ENCODE measurements around the gene LCNL1. TPM values are rescaled to one million over a fixed set of nuclear protein-coding genes. Genes with fewer than 3 reads are reported as not detected.

The LCNL1 gene
- total RNA-seq, 1 donor from 2014 or later: 0.45 TPM

DNA sequence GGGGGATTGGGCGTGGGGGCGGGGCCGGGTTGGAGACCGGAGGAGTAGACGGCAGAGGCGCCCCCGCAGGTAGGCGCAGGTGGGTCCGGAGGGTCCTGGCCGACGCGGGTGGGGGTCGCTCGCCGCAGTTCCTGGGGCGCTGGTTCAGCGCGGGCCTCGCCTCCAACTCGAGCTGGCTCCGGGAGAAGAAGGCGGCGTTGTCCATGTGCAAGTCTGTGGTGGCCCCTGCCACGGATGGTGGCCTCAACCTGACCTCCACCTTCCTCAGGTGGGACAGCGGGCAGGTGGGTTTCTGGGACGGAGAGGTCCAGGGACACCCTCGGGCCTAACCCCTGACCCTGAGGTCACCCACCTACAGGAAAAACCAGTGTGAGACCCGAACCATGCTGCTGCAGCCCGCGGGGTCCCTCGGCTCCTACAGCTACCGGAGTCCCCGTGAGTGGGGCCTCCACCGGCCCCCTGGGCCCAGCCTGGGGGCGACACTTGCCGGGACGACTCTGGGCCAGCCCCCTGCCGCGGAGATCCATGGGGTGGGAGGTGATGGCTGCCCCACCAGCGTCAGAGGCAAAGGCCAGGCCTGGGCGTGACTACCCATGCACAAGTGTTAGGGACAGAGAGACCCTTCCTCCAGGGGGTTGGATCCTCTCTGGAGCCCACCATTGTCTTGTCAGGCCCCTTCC, 3.8 kb upstream of the LCNL1 start:
- no peak overlapping the region for H3K4me2 ChIP-seq (ENCODE audit: low read length)

DNA sequence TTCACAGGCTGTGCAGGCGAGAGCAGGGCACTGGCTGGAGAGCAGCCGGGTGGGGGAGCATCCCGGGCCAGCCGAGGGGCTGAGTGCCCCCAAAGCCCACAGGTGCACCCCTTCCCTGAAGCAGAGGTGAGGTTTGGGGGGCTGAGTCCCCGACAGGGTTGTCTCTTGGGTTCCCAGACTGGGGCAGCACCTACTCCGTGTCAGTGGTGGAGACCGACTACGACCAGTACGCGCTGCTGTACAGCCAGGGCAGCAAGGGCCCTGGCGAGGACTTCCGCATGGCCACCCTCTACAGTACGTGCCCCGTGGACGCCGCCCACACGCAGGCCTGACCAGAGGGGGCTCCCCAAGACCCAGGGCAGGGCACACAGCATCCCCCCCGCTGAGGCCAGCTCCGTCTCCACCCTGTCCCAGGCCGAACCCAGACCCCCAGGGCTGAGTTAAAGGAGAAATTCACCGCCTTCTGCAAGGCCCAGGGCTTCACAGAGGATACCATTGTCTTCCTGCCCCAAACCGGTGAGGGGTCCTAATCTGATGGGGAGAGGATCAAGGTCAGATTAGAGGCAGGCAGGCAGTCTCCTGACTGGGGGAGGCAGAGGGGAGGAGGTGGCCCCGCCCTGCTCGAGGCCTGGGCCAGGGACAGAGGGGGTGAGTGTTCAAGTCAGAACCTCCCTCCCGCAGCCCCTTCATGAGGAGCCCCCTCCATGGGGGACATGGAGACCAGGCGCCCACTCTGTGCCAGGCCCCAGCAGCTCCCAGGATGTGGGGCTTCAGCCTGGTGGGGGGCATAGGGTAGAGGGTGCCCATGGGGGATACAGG, 2.8 kb upstream of the LCNL1 start:
- no peak overlapping the region for H3K4me3 ChIP-seq (ENCODE audit: insufficient read depth, low read depth, low read length)
- no peaks in the 10 kb centered on the region for H4K20me1 ChIP-seq (ENCODE audit: insufficient read depth, low read length)
- H3K27me3 ChIP-seq (ENCODE audit: insufficient read depth, low read length): peaks cover 11% of the 10 kb centered on the region
- TF ChIP-seq, protein P1, sequence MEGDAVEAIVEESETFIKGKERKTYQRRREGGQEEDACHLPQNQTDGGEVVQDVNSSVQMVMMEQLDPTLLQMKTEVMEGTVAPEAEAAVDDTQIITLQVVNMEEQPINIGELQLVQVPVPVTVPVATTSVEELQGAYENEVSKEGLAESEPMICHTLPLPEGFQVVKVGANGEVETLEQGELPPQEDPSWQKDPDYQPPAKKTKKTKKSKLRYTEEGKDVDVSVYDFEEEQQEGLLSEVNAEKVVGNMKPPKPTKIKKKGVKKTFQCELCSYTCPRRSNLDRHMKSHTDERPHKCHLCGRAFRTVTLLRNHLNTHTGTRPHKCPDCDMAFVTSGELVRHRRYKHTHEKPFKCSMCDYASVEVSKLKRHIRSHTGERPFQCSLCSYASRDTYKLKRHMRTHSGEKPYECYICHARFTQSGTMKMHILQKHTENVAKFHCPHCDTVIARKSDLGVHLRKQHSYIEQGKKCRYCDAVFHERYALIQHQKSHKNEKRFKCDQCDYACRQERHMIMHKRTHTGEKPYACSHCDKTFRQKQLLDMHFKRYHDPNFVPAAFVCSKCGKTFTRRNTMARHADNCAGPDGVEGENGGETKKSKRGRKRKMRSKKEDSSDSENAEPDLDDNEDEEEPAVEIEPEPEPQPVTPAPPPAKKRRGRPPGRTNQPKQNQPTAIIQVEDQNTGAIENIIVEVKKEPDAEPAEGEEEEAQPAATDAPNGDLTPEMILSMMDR (IDR thresholded peaks at IDR 0.05; ENCODE audit: insufficient read depth, low read depth, low read length): no peak
- TF ChIP-seq EZH2 (IDR thresholded peaks at IDR 0.05; ENCODE audit: insufficient read depth, low read length): no peak
- H3K9me3 ChIP-seq (ENCODE audit: insufficient read depth, low read depth, low read length): no peaks in the 10 kb centered on the region
- no peak overlapping the region for H3K27ac ChIP-seq (ENCODE audit: low read depth, low read length)
- Mint-ChIP-seq H3K27ac (ENCODE audit: unreplicated experiment) (no peak overlapping the region), H3K36me3 (ENCODE audit: low read depth, unreplicated experiment) (peaks cover 3% of the 10 kb centered on the region), H3K9me3 (ENCODE audit: unreplicated experiment) (no peaks in the 10 kb centered on the region), H3K4me1 (ENCODE audit: low read depth, unreplicated experiment) (no peaks in the 10 kb centered on the region), H3K4me3 (ENCODE audit: unreplicated experiment) (no peak overlapping the region), H3K27me3 (ENCODE audit: low read depth, unreplicated experiment) (peaks cover 23% of the 10 kb centered on the region)
- no peaks in the 10 kb centered on the region for H3K36me3 ChIP-seq (ENCODE audit: insufficient read depth, low read length)
- no peak overlapping the region for H3K9ac ChIP-seq (ENCODE audit: low read length)
- no peak overlapping the region for H3K4me2 ChIP-seq (ENCODE audit: low read length)
- H3K79me2 ChIP-seq (ENCODE audit: insufficient read depth, low read length): no peaks in the 10 kb centered on the region
- H3K4me1 ChIP-seq (ENCODE audit: insufficient read depth, low read length): peaks cover 5% of the 10 kb centered on the region
- no peak for DNase-seq (ENCODE audit: low read depth)
- H2AFZ ChIP-seq (ENCODE audit: low read depth, low read length): no peak overlapping the region
- no peak for FAIRE-seq

More for the DNA sequence above, 3.8 kb upstream of the LCNL1 start:
- Histone ChIP-seq H3K79me2 (ENCODE audit: insufficient read depth, low read length) (no peaks in the 10 kb centered on the region), H4K20me1 (ENCODE audit: insufficient read depth, low read length) (no peaks in the 10 kb centered on the region), H3K9ac (ENCODE audit: low read length) (no peak overlapping the region), H3K27me3 (ENCODE audit: insufficient read depth, low read length) (peaks cover 4% of the 10 kb centered on the region), H3K4me3 (ENCODE audit: insufficient read depth, low read depth, low read length) (no peak overlapping the region), H3K27ac (ENCODE audit: low read depth, low read length) (no peak overlapping the region), H3K36me3 (ENCODE audit: insufficient read depth, low read length) (no peaks in the 10 kb centered on the region), H3K9me3 (ENCODE audit: insufficient read depth, low read depth, low read length) (no peaks in the 10 kb centered on the region), H3K4me1 (ENCODE audit: insufficient read depth, low read length) (peaks cover 5% of the 10 kb centered on the region), H2AFZ (ENCODE audit: low read depth, low read length) (no peak overlapping the region)
- peaks cover 21% of the 10 kb centered on the region for H3K27me3 Mint-ChIP-seq (ENCODE audit: low read depth, unreplicated experiment)
- H3K4me3 Mint-ChIP-seq (ENCODE audit: unreplicated experiment): no peak overlapping the region
- no peak overlapping the region for H3K27ac Mint-ChIP-seq (ENCODE audit: unreplicated experiment)
- H3K4me1 Mint-ChIP-seq (ENCODE audit: low read depth, unreplicated experiment): no peaks in the 10 kb centered on the region
- FAIRE-seq (no peak), DNase-seq (ENCODE audit: low read depth) (no peak)
- TF ChIP-seq, protein P1 (IDR thresholded peaks at IDR 0.05; ENCODE audit: insufficient read depth, low read depth, low read length): no peak
- TF ChIP-seq EZH2 (IDR thresholded peaks at IDR 0.05; ENCODE audit: insufficient read depth, low read length): no peak
- H3K36me3 Mint-ChIP-seq (ENCODE audit: low read depth, unreplicated experiment): peaks cover 3% of the 10 kb centered on the region
- no peaks in the 10 kb centered on the region for H3K9me3 Mint-ChIP-seq (ENCODE audit: unreplicated experiment)

Measured in astrocyte (in vitro differentiated cells and primary cell).